SJCRH30 (cell line): ENCODE data around the gene EMID1. TPM values are rescaled to one million over a fixed set of nuclear protein-coding genes. Genes with fewer than 3 reads are reported as not detected.
"Not testable (repeated sequence)": the region's sequence is repeated elsewhere in the genome, so short reads cannot be mapped to it uniquely, and the experiment has no call there.

Experiments
- DNase-seq, 2 experiments: peaks; one replicate each; pipeline ENCODE4 v3.0.0-alpha.2; 2015 to 2020
- H3K27ac ChIP-seq: fragments of 250-450 bp; sonication (Bioruptor Pico); 2 replicates; pipeline ENCODE4 v1.5.1; 2020; ENCODE audit warnings: mild to moderate bottlenecking, moderate library complexity
- H3K27me3 ChIP-seq: fragments of 250-450 bp; sonication (Bioruptor Pico); 2 replicates; pipeline ENCODE4 v1.5.1; 2020; ENCODE audit warnings: mild to moderate bottlenecking, moderate library complexity
- H3K36me3 ChIP-seq: fragments of 250-450 bp; sonication (Bioruptor Pico); 2 replicates; pipeline ENCODE4 v1.5.1; 2020; ENCODE audit warnings: mild to moderate bottlenecking, moderate library complexity
- H3K4me1 ChIP-seq: fragments of 250-450 bp; sonication (Bioruptor Pico); 2 replicates; pipeline ENCODE4 v1.5.1; 2020; ENCODE audit warnings: mild to moderate bottlenecking, moderate library complexity
- H3K4me3 ChIP-seq: fragments of 250-450 bp; sonication (Bioruptor Pico); 2 replicates; pipeline ENCODE4 v1.5.1; 2020; ENCODE audit warnings: mild to moderate bottlenecking, moderate library complexity
- H3K9me3 ChIP-seq: fragments of 250-450 bp; sonication (Bioruptor Pico); replicated peaks from 2 replicates; pipeline ENCODE4 v1.5.1; 2020; ENCODE audit warnings: mild to moderate bottlenecking, moderate library complexity
- total RNA-seq: library from RNA; depleted of rRNA; stranded (reverse); fragments of >200 nt; shearing (Covaris generic); gene quantifications from 2 replicates; pipeline ENCODE4 v1.2.3, GENCODE V29; 2014

Gene EMID1
- total RNA-seq, 1 experiment from 2014 or later: 2.2 TPM

- Histone ChIP-seq H3K27me3 (no peaks in the 10 kb centered on the region), H3K9me3 (no peaks in the 10 kb centered on the region), H3K27ac (peak overlapping the region; percentile 91), H3K4me3 (peak overlapping the region; percentile 47), H3K36me3 (no peaks in the 10 kb centered on the region), H3K4me1 (peaks cover 19% of the 10 kb centered on the region)
- DNase-seq: peak; percentile 76 to 81
Observed at GRCh38 chr22:29225422-29226090, 19.9 kb downstream of the EMID1 start.

- Histone ChIP-seq H3K9me3 (no peaks in the 10 kb centered on the region), H3K27ac (peak overlapping the region; percentile 91), H3K36me3 (no peaks in the 10 kb centered on the region), H3K4me1 (peaks cover 19% of the 10 kb centered on the region), H3K4me3 (no peak overlapping the region), H3K27me3 (no peaks in the 10 kb centered on the region)
- DNase-seq: no peak
Observed at GRCh38 chr22:29226351-29226981, 20.8 kb downstream of the EMID1 start.

- Histone ChIP-seq H3K36me3 (no peaks in the 10 kb centered on the region), H3K27ac (no peak overlapping the region), H3K4me3 (no peak overlapping the region), H3K27me3 (no peaks in the 10 kb centered on the region), H3K4me1 (peaks cover 2% of the 10 kb centered on the region), H3K9me3 (no peaks in the 10 kb centered on the region)
- DNase-seq: no peak
Observed at GRCh38 chr22:29230972-29231875, 25.5 kb downstream of the EMID1 start.

GRCh38 chr22:29231971-29232959, 26.6 kb downstream of the EMID1 start:
- Histone ChIP-seq H3K36me3 (no peaks in the 10 kb centered on the region), H3K4me1 (no peaks in the 10 kb centered on the region), H3K27ac (no peak overlapping the region), H3K27me3 (no peaks in the 10 kb centered on the region), H3K4me3 (no peak overlapping the region), H3K9me3 (no peaks in the 10 kb centered on the region)
- no peak for DNase-seq

- DNase-seq: no peak
- no peak overlapping the region for H3K4me3 ChIP-seq
- no peaks in the 10 kb centered on the region for H3K4me1 ChIP-seq
- no peaks in the 10 kb centered on the region for H3K9me3 ChIP-seq
- no peak overlapping the region for H3K27ac ChIP-seq
- H3K36me3 ChIP-seq: no peaks in the 10 kb centered on the region
- H3K27me3 ChIP-seq: no peaks in the 10 kb centered on the region
Observed at GRCh38 chr22:29233277-29233877, 27.7 kb downstream of the EMID1 start.

GRCh38 chr22:29240481-29240880, 34.8 kb downstream of the EMID1 start:
- H3K36me3 ChIP-seq, H3K4me1 ChIP-seq, H3K4me3 ChIP-seq, H3K27me3 ChIP-seq: not testable (repeated sequence)
- H3K27ac ChIP-seq: peak overlapping the region; percentile 34
- peak; percentile 22 to 31 for DNase-seq
- peaks cover 11% of the 10 kb centered on the region; the same call in 1 of the 2 replicates for H3K9me3 ChIP-seq

GRCh38 chr22:29243874-29244446, 38.3 kb downstream of the EMID1 start:
- H3K27ac ChIP-seq: no peak overlapping the region
- H3K4me3 ChIP-seq: no peak overlapping the region
- no peak for DNase-seq
- no peaks in the 10 kb centered on the region for H3K27me3 ChIP-seq
- H3K4me1 ChIP-seq: no peaks in the 10 kb centered on the region; the same call in 1 of the 2 replicates
- no peaks in the 10 kb centered on the region for H3K36me3 ChIP-seq
- H3K9me3 ChIP-seq: peaks cover 11% of the 10 kb centered on the region; the same call in 1 of the 2 replicates

GRCh38 chr22:29244785-29245625, 39.3 kb downstream of the EMID1 start:
- no peaks in the 10 kb centered on the region for H3K36me3 ChIP-seq
- H3K9me3 ChIP-seq: peaks cover 9% of the 10 kb centered on the region; the same call in 1 of the 2 replicates
- no peak overlapping the region for H3K27ac ChIP-seq

GRCh38 chr22:29245626-29246385, 40.1 kb downstream of the EMID1 start:
- Histone ChIP-seq H3K4me3 (no peak overlapping the region), H3K36me3 (no peaks in the 10 kb centered on the region), H3K9me3 (peaks cover 8% of the 10 kb centered on the region; the same call in 1 of the 2 replicates), H3K27me3 (no peaks in the 10 kb centered on the region), H3K27ac (no peak overlapping the region), H3K4me1 (no peaks in the 10 kb centered on the region; the same call in 1 of the 2 replicates)
- peak; percentile 52 to 78 for DNase-seq

More at GRCh38 chr22:29244785-29245625, 39.3 kb downstream of the EMID1 start:
- no peaks in the 10 kb centered on the region; the same call in 1 of the 2 replicates for H3K4me1 ChIP-seq
- H3K4me3 ChIP-seq: no peak overlapping the region
- no peaks in the 10 kb centered on the region for H3K27me3 ChIP-seq
- no peak for DNase-seq

- not testable (repeated sequence) for H3K9me3 ChIP-seq, H3K4me1 ChIP-seq, H3K36me3 ChIP-seq, H3K27ac ChIP-seq, H3K27me3 ChIP-seq, DNase-seq, H3K4me3 ChIP-seq
Observed at GRCh38 chr22:29247891-29248290, 42.2 kb downstream of the EMID1 start.

GRCh38 chr22:29251265-29251664, 45.6 kb downstream of the EMID1 start:
- no peaks in the 10 kb centered on the region for H3K4me1 ChIP-seq

More at GRCh38 chr22:29251265-29251664, 45.6 kb downstream of the EMID1 start:
- Histone ChIP-seq H3K4me3 (no peak overlapping the region), H3K9me3 (no peaks in the 10 kb centered on the region), H3K27me3 (no peaks in the 10 kb centered on the region), H3K36me3 (no peaks in the 10 kb centered on the region), H3K27ac (no peak overlapping the region)
- DNase-seq: no peak
